HL-60 (cell line): Measurements from ENCODE around the gene TBCCD1.
A peak's percentile ranks its signal among the peaks of the same experiment; 100 is the strongest.

Experiments used
- DNase-seq, 2 experiments: peaks; one replicate each; pipeline ENCODE4 v3.0.0-alpha.2; 2010 to 2020; ENCODE audit warnings: low read depth in 1 of 2, low spot score in 1 of 2
- H3K27ac ChIP-seq: fragments of 250-450 bp; sonication (Bioruptor Pico); replicated peaks from 2 replicates; pipeline ENCODE4 v1.5.1; 2020; ENCODE audit warnings: mild to moderate bottlenecking, moderate library complexity
- H3K27me3 ChIP-seq: fragments of 250-450 bp; sonication (Bioruptor Pico); 2 replicates; pipeline ENCODE4 v1.5.1; 2021; ENCODE audit warnings: mild to moderate bottlenecking, moderate library complexity; ENCODE audit not compliant: insufficient read depth, poor library complexity, severe bottlenecking
- H3K4me3 ChIP-seq: replicated peaks from 2 replicates; pipeline ENCODE4 v1.5.1; 2011; ENCODE audit warnings: mild to moderate bottlenecking, control low read depth, low read length; ENCODE audit not compliant: insufficient read depth
- CTCF ChIP-seq: IDR thresholded peaks from one replicate; pipeline ENCODE4 v1.5.1; 2011; ENCODE audit warnings: low read length, control low read depth, inconsistent platforms; ENCODE audit not compliant: insufficient read depth
- GABPA ChIP-seq: IDR thresholded peaks from 2 replicates; pipeline ENCODE4 v1.6.1; 2012; ENCODE audit warnings: low read depth
- POLR2AphosphoS5 ChIP-seq: IDR thresholded peaks from 2 replicates; pipeline ENCODE4 v1.6.1; 2012; ENCODE audit warnings: low read depth
- REST ChIP-seq: IDR thresholded peaks from 2 replicates; pipeline ENCODE4 v1.6.1; 2012; ENCODE audit warnings: low read depth; ENCODE audit not compliant: insufficient replicate concordance
- SPI1 ChIP-seq: IDR thresholded peaks from 2 replicates; pipeline ENCODE4 v1.6.1; 2012; ENCODE audit warnings: low read depth, mild to moderate bottlenecking, borderline replicate concordance

TBCCD1 gene

GRCh38 chr3:186517218-186517617 is 49.9 kb downstream of the TBCCD1 start:
- Histone ChIP-seq H3K27me3 (no peaks in the 10 kb centered on the region), H3K27ac (peak overlapping the region; percentile 90), H3K4me3 (no peak overlapping the region)
- DNase-seq, result no peak
- TF ChIP-seq SPI1, result no peak
- TF ChIP-seq REST, result no peak

GRCh38 chr3:186516646-186517045 is 50.5 kb downstream of the TBCCD1 start:
- no peaks in the 10 kb centered on the region for H3K27me3 ChIP-seq
- peak overlapping the region; percentile 90 for H3K27ac ChIP-seq
- no peak for TF ChIP-seq SPI1
- TF ChIP-seq REST, result no peak
- TF ChIP-seq GABPA, result no peak
- TF ChIP-seq POLR2AphosphoS5, result no peak
- no peak for TF ChIP-seq CTCF
- peak in 1 of 2 experiments; percentile 49 for DNase-seq
- H3K4me3 ChIP-seq, result no peak overlapping the region

- peak overlapping the region; percentile 90 for H3K27ac ChIP-seq
- peak in 1 of 2 experiments; percentile 90 for DNase-seq
- TF ChIP-seq POLR2AphosphoS5 (peak; percentile 90), GABPA (no peak)
- H3K27me3 ChIP-seq, result no peaks in the 10 kb centered on the region
- H3K4me3 ChIP-seq, result no peak overlapping the region
These were observed 52.0 kb downstream of the TBCCD1 start for GRCh38 chr3:186515125-186515524.

- no peak overlapping the region for H3K4me3 ChIP-seq
- TF ChIP-seq CTCF, result peak; percentile 32
- no peak for TF ChIP-seq SPI1
- peak in 1 of 2 experiments; percentile 63 for DNase-seq
- no peaks in the 10 kb centered on the region for H3K27me3 ChIP-seq
- peak overlapping the region; percentile 90 for H3K27ac ChIP-seq
These were observed 52.7 kb downstream of the TBCCD1 start for GRCh38 chr3:186514296-186515002.

- Histone ChIP-seq H3K4me3 (no peak overlapping the region), H3K27ac (no peak overlapping the region), H3K27me3 (no peaks in the 10 kb centered on the region)
- DNase-seq, result no peak
- TF ChIP-seq POLR2AphosphoS5 (no peak), SPI1 (no peak), CTCF (no peak), REST (no peak), GABPA (no peak)
These were observed 53.8 kb downstream of the TBCCD1 start for GRCh38 chr3:186513386-186513785.
